Suprapubic skin (tissue), 3 donors: ENCODE results near the gene VPS8.

Experiments
- CTCF ChIP-seq, 2 donors: fragments of 200-600 bp in 1 of 2; fragments of 450-650 bp in 1 of 2; sonication (generic) in 1 of 2; IDR thresholded peaks; one replicate each; pipeline ENCODE4 v1.5.1; 2016 to 2019; ENCODE audit warnings: antibody characterized with exemption in 2 of 2, mild to moderate bottlenecking in 1 of 2, moderate library complexity in 1 of 2
- POLR2AphosphoS5 ChIP-seq, 3 donors: sonication (generic); formaldehyde crosslinking; IDR thresholded peaks; one replicate each; pipeline ENCODE4 v1.6.1; 2017; ENCODE audit warnings: antibody characterized with exemption in 3 of 3

- no peak for TF ChIP-seq CTCF (IDR thresholded peaks at IDR 0.05)
- no peak for TF ChIP-seq POLR2AphosphoS5 (IDR thresholded peaks at IDR 0.05)
Observed at GRCh38 chr3:184791171-184791570, 20.8 kb upstream of the VPS8 start.
